Mesendoderm (in vitro differentiated cells): ENCODE results near the gene FAM210B.
"Not testable (repeated sequence)": the region's sequence is repeated elsewhere in the genome, so short reads cannot be mapped to it uniquely, and the experiment has no call there.

Source experiments
- DNase-seq: peaks from one replicate; pipeline ENCODE4 v3.0.0; 2013
- H2AK5ac ChIP-seq: 2 replicates; pipeline ENCODE4 v1.6.1; 2013; ENCODE audit warnings: low read length, inconsistent platforms
- H2BK120ac ChIP-seq: 2 replicates; pipeline ENCODE4 v1.6.1; 2013; ENCODE audit warnings: low read depth, mild to moderate bottlenecking, low read length, moderate library complexity, mixed read lengths
- H2BK15ac ChIP-seq: replicated peaks from 2 replicates; pipeline ENCODE4 v1.6.1; 2013; ENCODE audit warnings: low read depth, mild to moderate bottlenecking, moderate library complexity
- H2BK5ac ChIP-seq: 2 replicates; pipeline ENCODE4 v1.6.1; 2013; ENCODE audit warnings: low read length, inconsistent platforms
- H3K18ac ChIP-seq: 2 replicates; pipeline ENCODE4 v1.6.1; 2013; ENCODE audit warnings: mild to moderate bottlenecking, low read length, mixed read lengths
- H3K23ac ChIP-seq: one replicate; pipeline ENCODE4 v1.6.1; 2013; ENCODE audit warnings: low read length
- H3K27ac ChIP-seq: 2 replicates; pipeline ENCODE4 v1.5.1; 2013; ENCODE audit warnings: low read depth, mild to moderate bottlenecking, inconsistent platforms, low read length, moderate library complexity
- H3K27me3 ChIP-seq: 2 replicates; pipeline ENCODE4 v1.6.1; 2013; ENCODE audit warnings: low read length, control low read depth, mild to moderate bottlenecking, inconsistent platforms; ENCODE audit not compliant: insufficient read depth, poor library complexity
- H3K36me3 ChIP-seq: 2 replicates; pipeline ENCODE4 v1.6.1; 2013; ENCODE audit warnings: low read length, inconsistent platforms; ENCODE audit not compliant: control insufficient read depth, insufficient read depth
- H3K4ac ChIP-seq: one replicate; pipeline ENCODE4 v1.6.1; 2013; ENCODE audit warnings: low read depth, mild to moderate bottlenecking, low read length, moderate library complexity
- H3K4me1 ChIP-seq: 2 replicates; pipeline ENCODE4 v1.6.1; 2013; ENCODE audit warnings: low read depth, low read length, inconsistent platforms; ENCODE audit not compliant: control insufficient read depth
- H3K4me2 ChIP-seq: 2 replicates; pipeline ENCODE4 v1.6.1; 2013; ENCODE audit warnings: low read length
- H3K4me3 ChIP-seq: 2 replicates; pipeline ENCODE4 v1.5.1; 2013; ENCODE audit warnings: mild to moderate bottlenecking, low read length
- H3K56ac ChIP-seq: one replicate; pipeline ENCODE4 v1.6.1; 2013; ENCODE audit warnings: low read length
- H3K79me1 ChIP-seq: 2 replicates; pipeline ENCODE4 v1.6.1; 2013; ENCODE audit warnings: low read length, inconsistent platforms
- H3K79me2 ChIP-seq: 2 replicates; pipeline ENCODE4 v1.6.1; 2013; ENCODE audit warnings: mild to moderate bottlenecking, low read length; ENCODE audit not compliant: control insufficient read depth, insufficient read depth
- H3K9ac ChIP-seq: 2 replicates; pipeline ENCODE4 v1.6.1; 2013; ENCODE audit warnings: low read length, inconsistent platforms
- H4K5ac ChIP-seq: one replicate; pipeline ENCODE4 v1.6.1; 2013; ENCODE audit warnings: low read length
- H4K8ac ChIP-seq: one replicate; pipeline ENCODE4 v1.6.1; 2013; ENCODE audit warnings: low read depth, mild to moderate bottlenecking, control low read depth, low read length, moderate library complexity
- WGBS: extraction: QIAGEN DNeasy Blood & Tissue Kit; methylation state at CpG from one replicate; pipeline ENCODE4 v1.1.7; 2013; ENCODE audit warnings: low lambda C conversion rate, missing lambda C conversion rate; ENCODE audit not compliant: insufficient coverage; ENCODE audit errors: extremely low coverage; 5-methylcytosine and 5-hydroxymethylcytosine counted together

Gene FAM210B

DNA sequence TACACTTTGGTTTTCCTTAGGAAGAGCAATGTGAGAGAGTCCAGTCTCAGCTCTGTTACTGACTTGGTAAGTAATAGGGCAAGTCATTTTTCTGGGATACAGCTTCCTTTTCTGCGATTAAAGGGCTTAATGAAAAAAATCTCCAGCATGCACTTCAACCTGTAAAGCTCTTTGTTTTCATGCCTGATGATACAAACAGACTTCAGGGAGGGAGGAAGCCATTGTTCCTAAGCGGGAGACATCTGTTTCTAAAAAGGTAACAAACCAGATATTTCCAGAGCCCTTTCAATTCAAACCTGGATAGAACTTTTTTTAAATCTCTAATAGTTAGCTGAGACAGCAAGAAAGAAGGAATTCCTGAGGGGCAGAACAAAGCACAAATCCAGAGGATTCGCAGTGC is 48.1 kb downstream of the FAM210B start:
- Histone ChIP-seq H3K23ac (no peak overlapping the region), H3K27ac (no peak overlapping the region), H2AK5ac (no peak overlapping the region), H4K5ac (no peak overlapping the region), H3K27me3 (no peaks in the 10 kb centered on the region), H3K4ac (no peak overlapping the region), H3K79me1 (no peaks in the 10 kb centered on the region), H2BK15ac (no peak overlapping the region), H3K4me3 (no peak overlapping the region), H3K9ac (no peak overlapping the region), H2BK5ac (no peak overlapping the region), H3K4me2 (no peak overlapping the region), H4K8ac (no peak overlapping the region), H3K4me1 (no peaks in the 10 kb centered on the region), H3K36me3 (peaks cover 11% of the 10 kb centered on the region), H3K79me2 (no peaks in the 10 kb centered on the region), H2BK120ac (no peak overlapping the region), H3K18ac (no peak overlapping the region), H3K56ac (no peak overlapping the region)
- no CpG with 5 or more reads among the region's 3 CpGs for WGBS
- no peak for DNase-seq

DNA sequence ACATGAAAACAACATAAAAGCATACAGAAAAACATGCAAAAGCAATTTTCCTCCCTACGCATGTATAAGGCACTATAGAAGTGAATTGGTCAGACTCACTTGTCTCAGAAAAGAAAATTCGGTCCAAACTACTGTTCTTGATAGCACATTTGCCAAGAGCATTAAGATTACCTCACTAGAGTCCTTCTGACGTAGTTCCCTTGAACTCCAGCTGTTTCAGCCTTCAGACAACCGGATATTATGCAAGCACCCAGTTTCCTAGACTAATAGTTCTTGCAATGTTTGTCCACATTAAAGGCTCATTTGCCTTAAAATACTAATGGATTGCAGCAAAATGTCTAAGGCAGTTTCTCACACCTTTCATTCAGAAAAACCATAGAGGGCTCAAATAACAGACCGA is 50.7 kb downstream of the FAM210B start:
- H3K4me1 ChIP-seq, result no peaks in the 10 kb centered on the region
- no peak overlapping the region for H3K4me3 ChIP-seq
- no peak overlapping the region for H3K4me2 ChIP-seq
- H3K56ac ChIP-seq, result no peak overlapping the region
- peaks cover 4% of the 10 kb centered on the region for H3K36me3 ChIP-seq
- no peak overlapping the region for H3K18ac ChIP-seq
- no peak overlapping the region for H2BK15ac ChIP-seq
- H4K8ac ChIP-seq, result no peak overlapping the region
- H2BK5ac ChIP-seq, result no peak overlapping the region
- no peak overlapping the region for H2BK120ac ChIP-seq
- no peaks in the 10 kb centered on the region for H3K79me2 ChIP-seq
- WGBS, result no CpG with 5 or more reads among the region's 5 CpGs
- no peak overlapping the region for H3K27ac ChIP-seq
- H3K23ac ChIP-seq, result no peak overlapping the region
- H4K5ac ChIP-seq, result no peak overlapping the region
- no peak overlapping the region for H3K9ac ChIP-seq
- no peaks in the 10 kb centered on the region for H3K27me3 ChIP-seq
- DNase-seq, result no peak
- no peak overlapping the region for H2AK5ac ChIP-seq
- H3K79me1 ChIP-seq, result no peaks in the 10 kb centered on the region
- H3K4ac ChIP-seq, result no peak overlapping the region

DNA sequence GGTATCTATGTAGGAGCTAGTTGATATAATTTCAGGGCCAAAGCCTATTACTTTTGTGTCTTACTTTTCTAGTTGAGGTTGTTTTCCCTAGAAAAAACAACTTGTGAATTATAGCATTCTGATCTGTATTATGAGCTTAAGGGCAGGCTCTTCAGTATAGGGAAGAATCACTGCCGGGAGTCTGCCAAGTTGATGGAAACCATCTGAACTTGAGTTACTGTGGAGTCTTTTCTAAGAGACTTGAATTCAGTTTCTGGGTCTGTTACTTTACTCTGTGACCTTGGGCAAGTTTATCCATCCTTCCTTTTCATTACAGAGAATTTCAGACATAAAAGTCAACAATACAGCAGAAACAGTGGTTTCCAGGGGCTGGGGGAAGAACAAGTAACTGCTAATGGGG is 51.2 kb downstream of the FAM210B start:
- no peak overlapping the region for H3K23ac ChIP-seq
- H3K79me1 ChIP-seq, result no peaks in the 10 kb centered on the region
- no peak overlapping the region for H3K4me3 ChIP-seq
- H4K8ac ChIP-seq, result no peak overlapping the region
- no peaks in the 10 kb centered on the region for H3K79me2 ChIP-seq
- H2AK5ac ChIP-seq, result no peak overlapping the region
- H3K27me3 ChIP-seq, result no peaks in the 10 kb centered on the region
- no peak overlapping the region for H3K4me2 ChIP-seq
- H3K27ac ChIP-seq, result no peak overlapping the region
- H3K56ac ChIP-seq, result no peak overlapping the region
- no peak overlapping the region for H3K4ac ChIP-seq
- H3K18ac ChIP-seq, result no peak overlapping the region
- DNase-seq, result no peak
- WGBS, result no CpG with 5 or more reads among the region's 1 CpG
- H2BK15ac ChIP-seq, result no peak overlapping the region
- H2BK120ac ChIP-seq, result no peak overlapping the region
- no peak overlapping the region for H2BK5ac ChIP-seq
- H3K4me1 ChIP-seq, result no peaks in the 10 kb centered on the region
- no peak overlapping the region for H4K5ac ChIP-seq
- no peak overlapping the region for H3K9ac ChIP-seq
- H3K36me3 ChIP-seq, result peaks cover 4% of the 10 kb centered on the region

DNA sequence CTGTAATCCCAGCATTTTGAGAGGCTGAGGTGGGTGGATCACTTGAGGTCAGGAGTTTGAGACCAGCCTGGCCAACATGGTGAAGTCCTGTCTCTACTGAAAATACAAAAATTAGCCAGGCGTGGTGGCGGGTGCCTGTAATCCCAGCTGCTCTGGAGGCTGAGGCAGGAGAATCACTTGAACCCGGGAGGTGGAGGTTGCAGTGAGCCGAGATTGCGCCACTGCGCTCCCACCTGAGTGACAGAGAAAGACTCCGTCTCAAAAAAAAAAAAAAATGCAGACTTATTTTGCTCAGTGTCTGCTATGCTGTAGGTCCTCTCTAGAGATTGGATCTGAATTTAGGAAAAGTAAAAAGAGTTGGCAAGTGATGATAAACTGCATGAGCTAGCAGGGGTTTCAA is 52.5 kb downstream of the FAM210B start:
- not testable (repeated sequence) for H3K27me3 ChIP-seq, DNase-seq

DNA sequence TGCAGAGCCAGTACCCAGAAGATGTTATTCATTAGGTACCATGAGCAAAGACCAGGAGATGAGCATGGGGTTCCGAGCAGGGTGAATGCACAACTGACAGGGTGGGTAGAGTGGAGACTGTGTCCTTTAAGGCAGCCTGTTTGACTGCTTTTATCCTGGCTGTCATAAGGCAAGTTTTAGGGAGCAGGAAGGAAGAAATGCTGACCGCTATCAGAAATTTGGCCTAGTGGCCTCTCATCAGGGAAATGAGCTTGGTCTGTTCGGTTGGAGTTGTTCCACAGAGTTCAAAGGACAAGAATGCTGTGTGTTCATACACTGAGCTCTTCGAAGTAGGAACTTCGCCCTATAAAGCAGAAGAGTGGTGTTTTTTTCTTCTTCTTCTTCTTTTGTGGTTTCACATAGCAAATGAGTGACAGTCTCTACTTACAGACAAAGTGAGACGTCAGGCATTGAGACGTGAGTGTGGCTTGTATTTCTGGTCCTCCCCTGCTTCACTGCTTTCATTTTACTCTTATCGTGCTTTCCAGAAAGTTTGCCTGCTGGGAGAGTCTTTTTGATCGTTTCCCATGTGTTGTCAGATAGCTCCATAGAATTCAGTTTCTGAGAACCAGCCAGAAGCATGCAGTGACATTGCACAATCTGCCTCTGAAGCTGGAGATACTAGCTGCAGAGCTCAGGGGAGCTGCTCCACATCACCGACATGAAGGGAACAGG is 53.1 kb downstream of the FAM210B start, which contains the start of gene CASS4:
Gene CASS4, plus strand, starts transcription at position 502 of the 714 bp plus-strand sequence. Its CDS starts 199 bp downstream, at position 701.
- Histone ChIP-seq H3K23ac (no peak within 1 kb of the TSS), H3K79me2 (no peaks in the 10 kb centered on the region), H3K56ac (no peak within 1 kb of the TSS), H2BK120ac (no peak within 1 kb of the TSS), H3K36me3 (peaks cover 4% of the 10 kb centered on the region), H4K5ac (no peak within 1 kb of the TSS), H3K18ac (no peak within 1 kb of the TSS), H3K4ac (no peak within 1 kb of the TSS), H3K4me3 (no peak within 1 kb of the TSS), H3K27ac (no peak within 1 kb of the TSS), H3K9ac (no peak within 1 kb of the TSS), H3K79me1 (no peaks in the 10 kb centered on the region), H2BK15ac (no peak within 1 kb of the TSS), H3K4me2 (no peak within 1 kb of the TSS), H4K8ac (no peak within 1 kb of the TSS), H3K4me1 (no peaks in the 10 kb centered on the region), H3K27me3 (no peaks in the 10 kb centered on the region), H2BK5ac (no peak within 1 kb of the TSS), H2AK5ac (no peak within 1 kb of the TSS)
- WGBS, result no CpG with 5 or more reads among the region's 10 CpGs
- no peak for DNase-seq

More for the DNA sequence above, 52.5 kb downstream of the FAM210B start:
- not testable (repeated sequence) for H3K79me2 ChIP-seq, H3K4me3 ChIP-seq, H3K4me1 ChIP-seq, H4K5ac ChIP-seq, H2AK5ac ChIP-seq, H3K4ac ChIP-seq, H3K36me3 ChIP-seq, H2BK5ac ChIP-seq, H3K9ac ChIP-seq, H3K4me2 ChIP-seq, H3K23ac ChIP-seq, H3K79me1 ChIP-seq, H3K56ac ChIP-seq, H3K27ac ChIP-seq, H2BK15ac ChIP-seq, H3K18ac ChIP-seq, H2BK120ac ChIP-seq, H4K8ac ChIP-seq
- WGBS, result no CpG with 5 or more reads among the region's 7 CpGs

DNA sequence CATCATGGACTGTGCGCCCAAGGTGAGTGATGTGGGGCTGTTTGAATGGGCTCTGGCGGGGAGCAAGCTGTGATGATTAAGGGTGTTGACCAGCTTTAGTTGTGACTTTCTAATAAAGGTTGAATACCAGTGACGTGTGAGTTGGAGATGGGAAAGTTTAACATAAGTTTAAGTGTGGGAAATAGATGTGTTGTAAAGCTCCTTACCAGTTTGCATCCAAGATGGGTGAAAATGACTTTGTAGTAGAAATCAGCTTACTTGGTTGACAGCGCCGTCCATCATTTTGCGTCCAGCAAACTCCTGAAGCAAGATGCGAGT is 53.7 kb downstream of the FAM210B start:
- H3K18ac ChIP-seq, result no peak overlapping the region
- no peaks in the 10 kb centered on the region for H3K79me1 ChIP-seq
- H2AK5ac ChIP-seq, result no peak overlapping the region
- no peak overlapping the region for H3K4me3 ChIP-seq
- no peak overlapping the region for H2BK5ac ChIP-seq
- H3K4me1 ChIP-seq, result no peaks in the 10 kb centered on the region
- H3K56ac ChIP-seq, result no peak overlapping the region
- no peak for DNase-seq
- no peak overlapping the region for H4K8ac ChIP-seq
- H3K4me2 ChIP-seq, result no peak overlapping the region
- no peak overlapping the region for H3K9ac ChIP-seq
- WGBS, result 100% methylated on average over 1 of the region's 7 CpGs
- H3K79me2 ChIP-seq, result no peaks in the 10 kb centered on the region
- no peak overlapping the region for H2BK120ac ChIP-seq
- H2BK15ac ChIP-seq, result no peak overlapping the region
- H4K5ac ChIP-seq, result no peak overlapping the region
- H3K36me3 ChIP-seq, result peaks cover 2% of the 10 kb centered on the region
- H3K27ac ChIP-seq, result no peak overlapping the region
- H3K23ac ChIP-seq, result no peak overlapping the region
- no peaks in the 10 kb centered on the region for H3K27me3 ChIP-seq
- H3K4ac ChIP-seq, result no peak overlapping the region
